ENCODE data around the gene KLRK1. TPM values are rescaled to one million over a fixed set of nuclear protein-coding genes. Genes with fewer than 3 reads are reported as not detected.

KLRK1 gene
- total RNA-seq, 1 donor from 2014 or later: 12.8 TPM

GRCh38 chr12:10364815-10365622, 24.8 kb downstream of the KLRK1 start:
- peak overlapping the region; percentile 61 to 65 for H3K4me3 ChIP-seq
- peaks cover 39% of the 10 kb centered on the region for H3K4me1 ChIP-seq
- H3K27ac ChIP-seq: peak overlapping the region; percentile 98
- H3K27me3 ChIP-seq: no peaks in the 10 kb centered on the region
- intact Hi-C loops (cut with DNase I): no loop called here
- TF ChIP-seq, protein P1, sequence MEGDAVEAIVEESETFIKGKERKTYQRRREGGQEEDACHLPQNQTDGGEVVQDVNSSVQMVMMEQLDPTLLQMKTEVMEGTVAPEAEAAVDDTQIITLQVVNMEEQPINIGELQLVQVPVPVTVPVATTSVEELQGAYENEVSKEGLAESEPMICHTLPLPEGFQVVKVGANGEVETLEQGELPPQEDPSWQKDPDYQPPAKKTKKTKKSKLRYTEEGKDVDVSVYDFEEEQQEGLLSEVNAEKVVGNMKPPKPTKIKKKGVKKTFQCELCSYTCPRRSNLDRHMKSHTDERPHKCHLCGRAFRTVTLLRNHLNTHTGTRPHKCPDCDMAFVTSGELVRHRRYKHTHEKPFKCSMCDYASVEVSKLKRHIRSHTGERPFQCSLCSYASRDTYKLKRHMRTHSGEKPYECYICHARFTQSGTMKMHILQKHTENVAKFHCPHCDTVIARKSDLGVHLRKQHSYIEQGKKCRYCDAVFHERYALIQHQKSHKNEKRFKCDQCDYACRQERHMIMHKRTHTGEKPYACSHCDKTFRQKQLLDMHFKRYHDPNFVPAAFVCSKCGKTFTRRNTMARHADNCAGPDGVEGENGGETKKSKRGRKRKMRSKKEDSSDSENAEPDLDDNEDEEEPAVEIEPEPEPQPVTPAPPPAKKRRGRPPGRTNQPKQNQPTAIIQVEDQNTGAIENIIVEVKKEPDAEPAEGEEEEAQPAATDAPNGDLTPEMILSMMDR (IDR thresholded peaks at IDR 0.05): no peak
- peak in 1 of 2 donors; percentile 89 for TF ChIP-seq POLR2AphosphoS5 (IDR thresholded peaks at IDR 0.05; ENCODE audit: insufficient read depth in 1 of 2, low read depth in 1 of 2)
- H3K9me3 ChIP-seq: no peaks in the 10 kb centered on the region
- no peaks in the 10 kb centered on the region for H3K36me3 ChIP-seq
- DNase-seq (ENCODE audit: extremely low spot score in 2 of 2): no peak

GRCh38 chr12:10363914-10364814, 25.7 kb downstream of the KLRK1 start:
- no peak for TF ChIP-seq POLR2A (IDR thresholded peaks at IDR 0.05)
- peak in 1 of 2 donors; percentile 44 for TF ChIP-seq POLR2AphosphoS5 (IDR thresholded peaks at IDR 0.05; ENCODE audit: insufficient read depth in 1 of 2, low read depth in 1 of 2)
- H3K27me3 ChIP-seq: no peaks in the 10 kb centered on the region
- H3K9me3 ChIP-seq: no peaks in the 10 kb centered on the region
- peak overlapping the region; percentile 61 to 65 for H3K4me3 ChIP-seq
- DNase-seq (ENCODE audit: extremely low spot score in 2 of 2): no peak
- peaks cover 32% of the 10 kb centered on the region for H3K4me1 ChIP-seq
- intact Hi-C loops (cut with DNase I): no loop called here
- H3K27ac ChIP-seq: peak overlapping the region; percentile 98
- no peaks in the 10 kb centered on the region for H3K36me3 ChIP-seq

- intact Hi-C loops (cut with DNase I): no loop called here
- H3K4me3 ChIP-seq: peak overlapping the region; percentile 61 to 65
- no peaks in the 10 kb centered on the region for H3K36me3 ChIP-seq
- TF ChIP-seq POLR2A (IDR thresholded peaks at IDR 0.05) (no peak), POLR2AphosphoS5 (IDR thresholded peaks at IDR 0.05; ENCODE audit: insufficient read depth in 1 of 2, low read depth in 1 of 2) (no peak)
- TF ChIP-seq, protein P1 (IDR thresholded peaks at IDR 0.05): no peak
- no peak for DNase-seq (ENCODE audit: extremely low spot score in 2 of 2)
- H3K27me3 ChIP-seq: no peaks in the 10 kb centered on the region
- peak overlapping the region; percentile 98 for H3K27ac ChIP-seq
- H3K4me1 ChIP-seq: peaks cover 32% of the 10 kb centered on the region
- H3K9me3 ChIP-seq: no peaks in the 10 kb centered on the region
These were observed 26.3 kb downstream of the KLRK1 start for GRCh38 chr12:10363658-10363913.

DNA sequence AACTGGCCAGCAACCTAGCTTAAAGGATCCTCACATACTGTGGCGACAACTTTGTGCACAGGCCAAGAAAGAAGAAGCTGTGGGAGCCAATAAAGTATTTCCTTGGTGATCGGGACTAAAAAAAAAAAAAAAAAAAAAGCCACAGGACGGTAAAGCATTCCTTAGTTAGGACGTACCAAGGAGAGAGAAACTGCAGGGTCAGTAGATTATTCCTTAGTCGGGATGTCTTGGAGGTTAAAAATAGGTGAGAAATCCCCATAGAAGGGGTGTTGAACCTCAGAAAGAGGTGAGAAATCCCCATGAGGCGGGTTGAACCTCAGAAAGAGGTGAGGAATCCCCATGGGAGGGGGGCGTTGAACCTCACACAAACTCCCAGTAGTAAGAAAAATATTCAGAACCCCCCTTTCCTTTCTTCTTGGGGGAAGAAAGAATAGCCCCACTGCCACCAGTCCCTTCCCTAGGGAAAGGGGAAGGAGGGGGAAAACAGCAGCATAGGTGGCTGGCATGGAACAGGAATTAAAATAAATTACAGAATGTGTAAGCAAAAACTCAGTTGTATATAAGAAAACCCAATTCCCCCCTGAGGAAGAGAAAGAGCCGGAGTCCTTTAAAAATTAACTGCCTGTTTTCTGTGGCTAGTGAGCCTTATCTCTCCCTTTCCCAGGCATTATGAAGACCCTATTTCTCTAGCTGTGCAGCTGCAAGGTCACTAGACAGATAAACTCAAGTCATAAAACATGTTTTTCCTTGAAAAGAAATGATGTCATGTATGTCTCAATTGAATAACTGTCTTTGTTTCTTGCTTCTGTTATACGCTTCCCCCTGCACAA, 26.8 kb downstream of the KLRK1 start:
- peaks cover 32% of the 10 kb centered on the region for H3K4me1 ChIP-seq

GRCh38 chr12:10362325-10362724, 27.5 kb downstream of the KLRK1 start:
- no peaks in the 10 kb centered on the region for H3K27me3 ChIP-seq
- peaks cover 32% of the 10 kb centered on the region for H3K4me1 ChIP-seq
- H3K27ac ChIP-seq: peak overlapping the region; percentile 98
- no peaks in the 10 kb centered on the region for H3K9me3 ChIP-seq
- H3K4me3 ChIP-seq: no peak overlapping the region
- intact Hi-C loops (cut with DNase I): no loop called here
- TF ChIP-seq, protein P1 (IDR thresholded peaks at IDR 0.05): no peak
- TF ChIP-seq POLR2AphosphoS5 (IDR thresholded peaks at IDR 0.05; ENCODE audit: insufficient read depth in 1 of 2, low read depth in 1 of 2): peak in 1 of 2 donors; percentile 13
- no peak for DNase-seq (ENCODE audit: extremely low spot score in 2 of 2)
- no peaks in the 10 kb centered on the region for H3K36me3 ChIP-seq

More for the DNA sequence above, 26.8 kb downstream of the KLRK1 start:
- no peak for DNase-seq (ENCODE audit: extremely low spot score in 2 of 2)
- Histone ChIP-seq H3K9me3 (no peaks in the 10 kb centered on the region), H3K36me3 (no peaks in the 10 kb centered on the region), H3K27ac (peak overlapping the region; percentile 98), H3K4me3 (peak overlapping the region; percentile 61 to 65), H3K27me3 (no peaks in the 10 kb centered on the region)
- intact Hi-C loops (cut with DNase I): no loop called here
- TF ChIP-seq, protein P1 (IDR thresholded peaks at IDR 0.05): no peak

Data from vagina (tissue), 2 donors.